ENCODE results near the gene KCNK1. TPM values are rescaled to one million over a fixed set of nuclear protein-coding genes. Genes with fewer than 3 reads are reported as not detected.

KCNK1 gene
- polyA plus RNA-seq, 1 of the 3 experiments (the other 2 are of a cell fraction) = 10.6 TPM

- Histone ChIP-seq H3K4me3 (ENCODE audit: low read depth in 2 of 2, low read length in 1 of 2) (no peak overlapping the region), H3K27me3 (ENCODE audit: insufficient read depth) (no peaks in the 10 kb centered on the region), H3F3A (replicated peaks; ENCODE audit: insufficient read depth) (no peaks in the 10 kb centered on the region), H3K4me1 (ENCODE audit: control insufficient read depth in 1 of 2, insufficient read depth in 2 of 2, low read depth in 1 of 2, low read length in 1 of 2) (peaks cover 0 to 8% of the 10 kb centered on the region in 2 experiments; a peak in 1 of 4 replicates), H3K9me2 (no peaks in the 10 kb centered on the region), H3K4me2 (no peak overlapping the region), H3K9ac (no peak overlapping the region), H4K20me1 (ENCODE audit: insufficient read depth) (no peaks in the 10 kb centered on the region), H3K79me2 (ENCODE audit: insufficient read depth) (no peaks in the 10 kb centered on the region), H3K27ac (ENCODE audit: low read depth in 2 of 2, low read length in 1 of 2) (no peak overlapping the region), H2AFZ (ENCODE audit: low read depth) (no peak overlapping the region), H3K9me3 (no peaks in the 10 kb centered on the region), H3K36me3 (replicated peaks in 1 of 2; ENCODE audit: control insufficient read depth in 1 of 2, insufficient read depth in 2 of 2, low read length in 1 of 2) (no peaks in the 10 kb centered on the region)
- no peak for DNase-seq
- 91% methylated on average over 5 of the region's 5 CpGs for WGBS (ENCODE audit: low lambda C conversion rate)
- POLR2A ChIA-PET = no interaction called here
- CTCF ChIA-PET = no interaction called here
- TF ChIP-seq RFX5 (IDR thresholded peaks at IDR 0.05; ENCODE audit: low read length) = no peak
Observed at GRCh38 chr1:233651061-233651460, 37.2 kb downstream of the KCNK1 start.

- H4K20me1 ChIP-seq (ENCODE audit: insufficient read depth) = no peaks in the 10 kb centered on the region
- H3K4me3 ChIP-seq (ENCODE audit: low read depth in 2 of 2, low read length in 1 of 2) = no peak overlapping the region
- TF ChIP-seq RCOR1 (IDR thresholded peaks at IDR 0.05; ENCODE audit: low read length) = no peak
- TF ChIP-seq MXI1 (IDR thresholded peaks at IDR 0.05; ENCODE audit: low read depth, low read length) = no peak
- TF ChIP-seq MEF2A (IDR thresholded peaks at IDR 0.05; ENCODE audit: borderline replicate concordance, low read depth) = no peak
- no peak for TF ChIP-seq YY1 (IDR thresholded peaks at IDR 0.05; ENCODE audit: low read depth)
- no peak for TF ChIP-seq USF1 (IDR thresholded peaks at IDR 0.05; ENCODE audit: borderline replicate concordance, low read depth)
- no peak for TF ChIP-seq FOSL2 (IDR thresholded peaks at IDR 0.05; ENCODE audit: borderline replicate concordance, low read depth)
- TF ChIP-seq CTCF (IDR thresholded peaks at IDR 0.05) = no peak
- TF ChIP-seq TAF1 (IDR thresholded peaks at IDR 0.05; ENCODE audit: borderline replicate concordance, low read depth, low read length) = no peak
- no peak for TF ChIP-seq NFIC (IDR thresholded peaks at IDR 0.05; ENCODE audit: borderline replicate concordance)
- no peak for TF ChIP-seq ZBTB33 (IDR thresholded peaks at IDR 0.05; ENCODE audit: borderline replicate concordance, low read depth)
- no peak for TF ChIP-seq TEAD4 (IDR thresholded peaks at IDR 0.05; ENCODE audit: borderline replicate concordance, insufficient read depth)
- TF ChIP-seq GABPA (IDR thresholded peaks at IDR 0.05; ENCODE audit: low read depth) = no peak
- TF ChIP-seq FOXJ3 (CRISPR knock-in tag; IDR thresholded peaks at IDR 0.05) = no peak
- no peak for TF ChIP-seq REST (IDR thresholded peaks at IDR 0.05; ENCODE audit: low read depth, low read length)
- no peak for TF ChIP-seq JUND (IDR thresholded peaks at IDR 0.05)
- no peak for TF ChIP-seq EP300 (IDR thresholded peaks at IDR 0.05; ENCODE audit: borderline replicate concordance in 1 of 2, low read depth in 1 of 2, low read length in 1 of 2)
- no peak for TF ChIP-seq PBX3 (IDR thresholded peaks at IDR 0.05)
- TF ChIP-seq ELF1 (IDR thresholded peaks at IDR 0.05) = no peak
- H3K27me3 ChIP-seq (ENCODE audit: insufficient read depth) = no peaks in the 10 kb centered on the region
- POLR2A ChIA-PET = no interaction called here
- H3K4me1 ChIP-seq (ENCODE audit: control insufficient read depth in 1 of 2, insufficient read depth in 2 of 2, low read depth in 1 of 2, low read length in 1 of 2) = peaks cover 0 to 7% of the 10 kb centered on the region in 2 experiments; a peak in 1 of 4 replicates
- no peaks in the 10 kb centered on the region for H3K36me3 ChIP-seq (replicated peaks in 1 of 2; ENCODE audit: control insufficient read depth in 1 of 2, insufficient read depth in 2 of 2, low read length in 1 of 2)
- no peak overlapping the region for H3K4me2 ChIP-seq
- H3K9me2 ChIP-seq = no peaks in the 10 kb centered on the region
- CTCF ChIA-PET = no interaction called here
- no peaks in the 10 kb centered on the region for H3K79me2 ChIP-seq (ENCODE audit: insufficient read depth)
- H3K9ac ChIP-seq = no peak overlapping the region
- H3F3A ChIP-seq (replicated peaks; ENCODE audit: insufficient read depth) = no peaks in the 10 kb centered on the region
- H3K27ac ChIP-seq (ENCODE audit: low read depth in 2 of 2, low read length in 1 of 2) = no peak overlapping the region
- H2AFZ ChIP-seq (ENCODE audit: low read depth) = no peak overlapping the region
- no peak for DNase-seq
- WGBS (ENCODE audit: low lambda C conversion rate) = 92% methylated on average over 5 of the region's 5 CpGs
- no peaks in the 10 kb centered on the region for H3K9me3 ChIP-seq
Observed at GRCh38 chr1:233651563-233652233, 37.8 kb downstream of the KCNK1 start.
